A673 (cell line): Measurements from ENCODE around the gene SEC61A1. TPM values are rescaled to one million over a fixed set of nuclear protein-coding genes. Genes with fewer than 3 reads are reported as not detected.

Source experiments
- BruUV-seq: library from RNA; stranded (reverse); fragments of 400-500 nt; replicated peaks from 2 replicates; lab custom pipeline; 2021; lab: Mats Ljungman, UMichigan
- CTCF ChIA-PET: fragments of 300-600 bp; sonication (Branson Sonifier 250); formaldehyde crosslinking; loops from one replicate; lab custom pipeline; 2022; ENCODE audit warnings: antibody characterized with exemption; lab: Charles Lee
- POLR2A ChIA-PET: fragments of 300-600 bp; sonication (Branson Sonifier 250); formaldehyde crosslinking; loops from one replicate; lab custom pipeline; 2022; ENCODE audit warnings: antibody characterized with exemption; ENCODE audit not compliant: low non-redundant PET; lab: Charles Lee
- DNase-seq: peaks from one replicate; pipeline ENCODE4 v3.0.0-alpha.2; 2015; ENCODE audit warnings: low spot score
- H3K27ac ChIP-seq: fragments of 200-600 bp; sonication (generic); 2 replicates; pipeline ENCODE4 v1.5.1; 2016; ENCODE audit warnings: mixed run types, low read depth, mild to moderate bottlenecking, mixed read lengths, antibody characterized with exemption, low read length; ENCODE audit not compliant: poor library complexity, severe bottlenecking
- H3K27me3 ChIP-seq: fragments of 200-600 bp; sonication (generic); replicated peaks from 2 replicates; pipeline ENCODE4 v1.6.1; 2017; ENCODE audit warnings: mixed run types, low read depth, mild to moderate bottlenecking, mixed read lengths, antibody characterized with exemption, low read length; ENCODE audit not compliant: insufficient read depth, poor library complexity
- H3K36me3 ChIP-seq: fragments of 200-600 bp; sonication (generic); 2 replicates; pipeline ENCODE4 v1.6.1; 2016; ENCODE audit warnings: mixed run types, mild to moderate bottlenecking, mixed read lengths, antibody characterized with exemption, low read length; ENCODE audit not compliant: insufficient read depth, poor library complexity, severe bottlenecking
- H3K4me1 ChIP-seq: fragments of 200-600 bp; sonication (generic); 2 replicates; pipeline ENCODE4 v1.6.1; 2017; ENCODE audit warnings: mixed run types, mild to moderate bottlenecking, mixed read lengths, antibody characterized with exemption, low read length; ENCODE audit not compliant: insufficient read depth, poor library complexity, severe bottlenecking
- H3K4me3 ChIP-seq: fragments of 200-600 bp; sonication (generic); 2 replicates; pipeline ENCODE4 v1.5.1; 2016; ENCODE audit warnings: low read depth, mixed run types, mild to moderate bottlenecking, mixed read lengths, low read length; ENCODE audit not compliant: poor library complexity, severe bottlenecking
- H3K9me3 ChIP-seq: fragments of 200-600 bp; sonication (generic); 2 replicates; pipeline ENCODE4 v1.6.1; 2016; ENCODE audit warnings: mixed run types, low read depth, mild to moderate bottlenecking, mixed read lengths, antibody characterized with exemption, low read length; ENCODE audit not compliant: poor library complexity, severe bottlenecking
- CTCF ChIP-seq: fragments of 300-800, 200-600 bp; sonication (generic); conservative IDR thresholded peaks from 2 replicates; pipeline ENCODE4 v1.5.1; 2017; ENCODE audit warnings: low read depth, mild to moderate bottlenecking, antibody characterized with exemption, low read length, moderate library complexity, mixed read lengths
- EZH2 ChIP-seq: fragments of 200-600 bp; sonication (generic); IDR thresholded peaks from 2 replicates; pipeline ENCODE4 v1.6.1; 2017; ENCODE audit warnings: borderline replicate concordance, low read depth, mild to moderate bottlenecking, mixed read lengths, antibody characterized with exemption, low read length; ENCODE audit not compliant: poor library complexity, severe bottlenecking
- intact Hi-C: fragments of 100-400 bp; cut with micrococcal nuclease; formaldehyde crosslinking; loops from one replicate; pipeline ENCODE4 v1.10.0; 2022; ENCODE audit not compliant: unreplicated experiment
- total RNA-seq: library from RNA; stranded (reverse); gene quantifications from 2 replicates; pipeline ENCODE4 v1.2.3, GENCODE V29; 2021

Gene SEC61A1
- total RNA-seq, 1 experiment from 2014 or later: 176 TPM

DNA sequence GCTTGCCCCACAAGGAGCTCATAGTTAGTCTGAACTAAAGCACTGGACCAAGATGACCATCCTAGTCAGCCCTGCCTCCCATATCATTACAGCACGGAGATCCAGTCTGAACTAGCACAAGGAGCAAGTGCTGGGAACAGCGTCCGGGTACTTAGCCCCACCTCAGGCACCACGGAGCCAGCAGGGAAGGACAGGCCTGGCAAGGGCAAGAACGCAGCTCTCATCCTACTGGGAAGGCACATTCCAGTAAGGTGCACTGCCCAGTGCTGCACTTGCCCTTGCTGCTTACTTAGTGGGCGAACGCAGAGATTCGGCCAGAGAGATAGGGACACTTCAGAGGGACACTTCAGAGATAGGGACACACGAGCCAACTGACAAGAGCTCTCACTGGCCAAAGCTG is 27.6 kb downstream of the SEC61A1 start:
- intact Hi-C loops: loop anchor here (5.0 to 10.0 kb wide), 3 partner anchors 42 to 505 kb away; partner anchors contain the start of gene RUVBL1
- no TSS peak for BruUV-seq

DNA sequence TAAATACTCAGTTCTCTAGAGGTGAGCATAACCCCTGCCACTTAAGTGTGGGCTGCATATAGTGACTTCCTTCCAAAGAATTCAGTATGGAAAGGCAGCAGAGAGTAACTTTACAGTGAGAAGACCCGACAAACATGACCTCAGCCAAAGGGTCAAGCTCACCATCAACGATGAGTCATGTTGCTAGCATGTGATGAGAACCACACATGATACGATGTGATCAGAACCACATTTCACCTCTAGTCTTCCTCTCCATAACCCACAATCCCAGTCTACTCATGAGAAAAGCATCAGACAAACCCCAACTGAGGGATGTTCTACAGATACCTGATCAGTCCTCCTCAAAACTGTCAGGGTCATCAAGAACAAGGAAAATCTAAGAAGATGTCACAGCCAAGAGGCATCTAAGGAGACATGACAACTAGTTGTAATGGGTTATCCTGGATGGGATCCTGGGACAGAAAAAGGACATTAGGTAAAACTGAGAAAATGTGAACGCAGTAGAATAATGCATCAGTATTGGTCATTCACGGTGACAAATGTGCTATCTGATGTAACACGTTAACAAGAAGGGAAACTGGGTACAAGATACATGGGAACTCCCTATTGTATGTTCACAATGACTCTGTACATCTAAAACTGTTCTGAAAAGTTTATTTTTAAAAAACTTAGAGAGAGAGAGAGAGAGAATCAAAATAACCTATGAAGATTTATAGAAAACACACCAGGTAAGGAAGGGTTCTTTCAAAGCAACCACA is 28.3 kb downstream of the SEC61A1 start:
- TF ChIP-seq CTCF (no peak), EZH2 (no peak)
- Histone ChIP-seq H3K27me3 (no peaks in the 10 kb centered on the region), H3K27ac (no peak overlapping the region), H3K36me3 (peaks cover 50% of the 10 kb centered on the region), H3K4me3 (no peak overlapping the region), H3K4me1 (peaks cover 17% of the 10 kb centered on the region), H3K9me3 (no peaks in the 10 kb centered on the region)
- no TSS peak for BruUV-seq
- POLR2A ChIA-PET: no interaction called here
- DNase-seq: no peak
- intact Hi-C loops: no loop called here
- CTCF ChIA-PET: no interaction called here

More for the DNA sequence above, 27.6 kb downstream of the SEC61A1 start:
- DNase-seq: no peak
- no peaks in the 10 kb centered on the region for H3K9me3 ChIP-seq
- peaks cover 17% of the 10 kb centered on the region for H3K4me1 ChIP-seq
- TF ChIP-seq CTCF (no peak), EZH2 (no peak)
- H3K36me3 ChIP-seq: peaks cover 43% of the 10 kb centered on the region
- no peaks in the 10 kb centered on the region for H3K27me3 ChIP-seq
- no peak overlapping the region for H3K27ac ChIP-seq
- ChIA-PET CTCF (no interaction called here), POLR2A (no interaction called here)
- no peak overlapping the region for H3K4me3 ChIP-seq

DNA sequence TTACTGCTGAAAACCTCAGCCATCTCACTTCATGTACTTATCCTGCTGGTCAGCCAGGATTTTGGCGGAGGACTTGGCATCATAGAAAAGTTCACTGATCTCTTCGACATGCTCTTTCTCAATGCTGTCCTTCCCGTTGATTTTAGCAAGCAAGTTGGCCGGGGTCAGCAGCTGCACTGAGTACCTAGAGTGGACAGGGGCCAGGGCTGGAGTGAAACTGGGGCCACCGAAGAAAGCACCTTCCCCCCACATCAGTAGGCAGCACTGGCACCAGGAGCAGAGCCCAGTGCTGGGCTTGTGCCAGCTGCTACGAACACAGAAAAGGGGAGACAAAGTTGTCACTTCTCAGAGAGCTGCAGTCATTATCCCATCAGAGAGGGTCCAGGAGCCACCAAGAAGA is 29.0 kb downstream of the SEC61A1 start:
- H3K36me3 ChIP-seq: peaks cover 54% of the 10 kb centered on the region
- BruUV-seq: no TSS peak
- H3K4me1 ChIP-seq: peaks cover 11% of the 10 kb centered on the region
- TF ChIP-seq EZH2 (no peak), CTCF (no peak)
- no peaks in the 10 kb centered on the region for H3K9me3 ChIP-seq
- no peak overlapping the region for H3K4me3 ChIP-seq
- H3K27ac ChIP-seq: no peak overlapping the region
- DNase-seq: no peak
- no peaks in the 10 kb centered on the region for H3K27me3 ChIP-seq
- POLR2A ChIA-PET: no interaction called here
- intact Hi-C loops: no loop called here
- CTCF ChIA-PET: no interaction called here
